OCI-LY7 (cell line): ENCODE results near the gene APBA3.

Source experiments
- EZH2phosphoT487 ChIP-seq: fragments of 200-600 bp; sonication (generic); IDR thresholded peaks from 2 replicates; pipeline ENCODE4 v1.6.1; 2018; ENCODE audit warnings: low read depth, borderline replicate concordance, mild to moderate bottlenecking, mixed run types, antibody characterized with exemption, low read length, moderate library complexity, mixed read lengths
- TF ChIP-seq, protein P1 (sequence below): fragments of 200-600 bp; sonication (generic); conservative IDR thresholded peaks from 2 replicates; pipeline ENCODE4 v1.5.1; 2014; ENCODE audit warnings: mild to moderate bottlenecking, antibody characterized with exemption, low read length, moderate library complexity, mixed read lengths

- TF ChIP-seq, protein P1, sequence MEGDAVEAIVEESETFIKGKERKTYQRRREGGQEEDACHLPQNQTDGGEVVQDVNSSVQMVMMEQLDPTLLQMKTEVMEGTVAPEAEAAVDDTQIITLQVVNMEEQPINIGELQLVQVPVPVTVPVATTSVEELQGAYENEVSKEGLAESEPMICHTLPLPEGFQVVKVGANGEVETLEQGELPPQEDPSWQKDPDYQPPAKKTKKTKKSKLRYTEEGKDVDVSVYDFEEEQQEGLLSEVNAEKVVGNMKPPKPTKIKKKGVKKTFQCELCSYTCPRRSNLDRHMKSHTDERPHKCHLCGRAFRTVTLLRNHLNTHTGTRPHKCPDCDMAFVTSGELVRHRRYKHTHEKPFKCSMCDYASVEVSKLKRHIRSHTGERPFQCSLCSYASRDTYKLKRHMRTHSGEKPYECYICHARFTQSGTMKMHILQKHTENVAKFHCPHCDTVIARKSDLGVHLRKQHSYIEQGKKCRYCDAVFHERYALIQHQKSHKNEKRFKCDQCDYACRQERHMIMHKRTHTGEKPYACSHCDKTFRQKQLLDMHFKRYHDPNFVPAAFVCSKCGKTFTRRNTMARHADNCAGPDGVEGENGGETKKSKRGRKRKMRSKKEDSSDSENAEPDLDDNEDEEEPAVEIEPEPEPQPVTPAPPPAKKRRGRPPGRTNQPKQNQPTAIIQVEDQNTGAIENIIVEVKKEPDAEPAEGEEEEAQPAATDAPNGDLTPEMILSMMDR, result no peak
- TF ChIP-seq EZH2phosphoT487, result no peak
Observed at GRCh38 chr19:3737487-3738205, 23.8 kb downstream of the APBA3 start.
